NCI-H2081 (cell line): Measurements from ENCODE around the gene ATP6V0A4.
"Not testable (repeated sequence)": the region's sequence is repeated elsewhere in the genome, so short reads cannot be mapped to it uniquely, and the experiment has no call there.

ENCODE experiments used
- DNase-seq, 2 experiments: peaks; one replicate each; lab custom pipeline; 2025; lab: John Stamatoyannopoulos, UW

ATP6V0A4 gene

DNA sequence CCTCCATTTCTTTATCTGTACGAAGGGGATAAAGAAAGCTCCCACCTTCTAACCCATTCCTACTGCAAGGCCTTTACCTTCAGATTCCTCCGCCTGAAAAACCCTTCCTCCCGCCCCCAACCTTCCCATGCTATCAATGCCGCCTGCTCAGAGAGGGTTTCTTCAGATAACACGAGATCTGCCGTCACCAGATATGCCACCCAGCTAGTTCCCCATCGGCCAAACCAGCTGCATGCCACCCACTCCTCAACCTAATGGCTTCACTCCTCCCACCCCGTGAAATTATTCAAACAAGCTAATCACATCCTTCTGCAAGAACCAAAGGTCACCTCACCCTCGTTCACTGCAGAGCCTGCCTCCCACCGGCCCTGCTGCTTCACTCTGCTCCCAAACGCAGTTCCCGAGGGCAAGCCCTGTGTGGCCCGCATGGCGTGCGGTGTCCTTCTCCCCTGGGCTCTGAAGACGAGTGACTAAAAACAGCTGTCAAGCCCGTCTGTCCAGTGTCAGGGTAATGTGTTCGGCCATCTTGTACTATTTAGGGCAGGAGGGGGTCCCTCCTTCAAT is 47.0 kb downstream of the ATP6V0A4 start:
- no peak for DNase-seq

DNA sequence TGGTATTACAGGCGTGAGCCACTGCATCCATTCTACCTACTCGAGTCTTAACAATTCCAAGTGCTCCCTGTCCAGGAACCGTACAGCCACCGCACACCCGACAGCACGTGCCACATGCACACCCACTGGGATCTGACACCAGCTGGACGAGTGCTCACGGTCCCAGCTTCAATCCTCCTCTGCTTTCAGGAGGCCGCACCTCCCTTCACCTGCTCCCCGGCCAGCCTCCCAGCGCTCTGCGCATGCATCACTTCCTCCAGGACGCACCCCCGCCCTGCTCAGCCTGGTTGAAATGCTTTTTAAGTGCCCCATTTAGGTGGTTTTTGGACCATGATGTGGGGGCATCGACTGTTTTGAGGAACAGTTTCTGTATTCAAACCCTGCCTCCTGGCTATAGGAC is 47.5 kb downstream of the ATP6V0A4 start:
- no peak for DNase-seq

DNA sequence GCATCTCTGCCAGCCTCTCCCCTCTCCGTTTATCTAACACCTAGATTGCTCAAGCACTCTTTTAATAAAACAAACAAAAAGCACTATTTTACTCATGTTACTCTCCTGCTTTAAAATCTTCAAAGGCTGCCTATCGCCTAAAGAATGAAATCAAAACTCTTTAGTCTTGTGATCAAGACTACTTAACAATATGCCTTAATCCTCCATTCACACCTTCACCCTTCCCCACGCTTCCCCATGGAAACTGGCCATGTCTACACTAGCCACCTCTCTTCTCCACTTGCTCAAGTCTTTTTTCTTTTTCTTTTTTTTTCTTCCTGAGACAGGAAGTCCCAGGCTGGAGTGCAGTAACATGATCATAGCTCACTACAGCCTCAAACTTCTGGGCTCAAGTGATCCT is 48.0 kb downstream of the ATP6V0A4 start:
- no peak for DNase-seq

DNA sequence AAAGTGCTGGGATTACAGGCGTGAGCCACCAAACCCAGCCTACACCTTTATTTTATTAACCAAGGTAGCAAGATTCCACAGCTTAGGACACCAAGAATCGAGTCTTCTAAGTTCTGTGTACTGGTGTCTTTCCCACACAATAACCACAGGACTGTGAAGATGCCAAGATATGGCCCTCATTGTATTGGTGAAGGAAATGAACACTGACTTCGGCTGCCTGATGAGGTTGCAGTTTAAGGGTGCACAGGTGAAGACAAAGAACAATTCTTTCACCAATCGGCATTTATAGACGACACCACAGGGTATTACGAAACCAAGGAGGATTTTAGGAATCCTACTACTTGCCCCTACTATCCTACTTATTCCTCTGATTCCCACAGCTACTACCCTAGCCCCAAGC is 49.3 kb downstream of the ATP6V0A4 start:
- no peak for DNase-seq

DNA sequence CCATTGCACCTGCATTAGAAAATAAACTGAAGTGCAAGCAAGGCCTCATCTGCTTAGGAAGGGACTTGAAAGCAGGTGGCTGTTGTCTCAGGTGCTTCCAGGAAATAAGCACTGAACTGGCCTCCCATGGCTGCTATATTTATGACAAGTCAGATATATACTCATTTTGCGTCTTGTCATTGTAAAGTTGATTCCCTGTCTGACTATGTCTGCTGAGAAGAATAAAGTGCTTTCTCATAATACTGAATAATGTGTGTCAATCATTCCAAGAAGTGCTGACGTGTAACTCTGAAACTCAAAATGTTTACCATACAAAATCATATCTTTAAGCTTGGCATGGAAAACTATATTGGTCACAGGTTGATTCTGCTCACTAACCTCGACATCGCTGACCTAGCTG is 51.9 kb downstream of the ATP6V0A4 start:
- no peak for DNase-seq

DNA sequence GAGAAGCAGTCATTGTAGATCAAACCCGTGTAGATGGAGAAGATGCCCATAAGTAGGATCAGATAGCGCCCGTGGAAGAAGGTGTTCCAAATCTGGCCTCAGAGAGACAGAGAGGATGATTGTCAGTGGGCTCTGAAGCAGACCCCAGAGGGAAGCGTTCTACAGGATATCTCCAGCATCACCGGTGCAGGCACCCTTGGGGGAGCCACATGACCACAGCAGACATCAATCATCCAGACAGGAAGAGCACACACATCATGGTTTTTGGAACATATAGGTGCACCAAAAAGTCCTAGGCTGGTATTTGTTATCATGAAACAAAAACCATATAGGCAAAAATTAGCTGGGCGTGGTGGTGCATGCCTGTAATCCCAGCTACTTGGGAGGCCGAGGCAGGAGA is 52.8 kb downstream of the ATP6V0A4 start:
- DNase-seq, result no peak

DNA sequence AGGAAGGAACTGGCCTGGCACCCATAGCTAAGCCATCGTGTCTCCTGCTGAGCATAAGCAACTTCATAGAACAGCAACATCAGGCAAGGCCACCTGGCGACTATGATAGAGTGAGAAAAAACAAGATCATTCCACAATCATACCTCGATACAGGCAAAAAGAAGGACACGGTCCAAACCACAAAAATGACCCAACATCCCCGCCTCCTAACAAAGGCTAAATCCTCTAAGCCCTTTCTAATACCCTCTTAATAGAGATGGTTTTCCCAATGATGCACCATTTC is 56.6 kb downstream of the ATP6V0A4 start:
- no peak for DNase-seq

DNA sequence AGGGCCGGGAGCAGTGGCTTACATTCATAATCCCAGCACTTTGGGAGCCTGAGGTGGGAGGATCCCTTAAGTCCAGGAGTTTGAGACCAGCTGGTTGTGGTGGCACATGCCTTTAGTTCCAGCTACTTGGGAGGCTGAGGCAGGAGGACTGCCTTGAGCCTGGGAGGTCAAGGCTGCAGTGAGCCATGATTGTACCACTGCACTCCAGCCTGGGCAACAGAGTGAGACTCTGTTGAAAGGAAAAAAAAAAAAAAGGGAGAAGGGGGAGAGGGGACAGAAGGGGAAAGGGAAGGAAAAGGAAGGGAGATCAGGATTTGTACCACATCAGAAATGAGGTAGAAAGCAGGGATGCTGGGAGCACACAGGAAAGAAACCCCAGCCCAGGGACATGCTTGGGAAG is 58.1 kb downstream of the ATP6V0A4 start:
- no peak for DNase-seq

DNA sequence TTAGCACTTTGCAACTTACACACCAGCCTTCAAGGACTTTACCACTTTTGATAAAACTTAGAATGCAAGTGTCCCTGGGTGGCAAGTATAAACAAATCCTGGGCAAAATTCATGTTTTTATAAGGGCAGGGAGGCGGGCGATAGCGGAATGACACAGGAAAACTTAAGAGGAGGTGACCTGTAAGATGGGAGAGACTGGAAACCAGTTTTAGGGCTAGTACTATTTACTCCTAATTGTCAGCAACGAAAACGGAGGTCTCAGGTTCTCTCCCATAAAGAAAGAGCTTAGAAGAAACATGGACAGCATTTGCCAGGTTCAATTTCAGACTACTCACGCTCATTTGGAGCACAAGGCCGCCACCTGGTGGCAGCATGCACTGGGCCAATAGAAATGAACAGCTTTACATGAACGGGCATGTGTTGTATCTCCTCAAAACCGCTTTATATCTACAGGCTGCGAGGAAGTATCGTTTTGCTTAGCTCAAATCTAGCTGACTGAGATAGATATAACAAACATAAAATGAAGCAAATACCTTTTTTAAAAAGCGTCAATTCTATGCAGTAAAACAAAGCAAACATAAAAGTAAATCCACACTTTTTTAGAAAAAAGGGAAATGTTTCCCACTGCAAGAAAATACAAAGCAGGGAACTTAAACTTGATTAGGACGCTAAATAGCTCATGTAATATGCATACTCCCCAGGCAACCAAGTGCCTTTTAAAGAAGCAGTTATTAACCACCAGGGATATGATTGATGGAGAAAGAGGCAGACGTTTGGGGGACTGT is 59.3 kb downstream of the ATP6V0A4 start:
- peak; percentile 89 to 92 for DNase-seq

DNA sequence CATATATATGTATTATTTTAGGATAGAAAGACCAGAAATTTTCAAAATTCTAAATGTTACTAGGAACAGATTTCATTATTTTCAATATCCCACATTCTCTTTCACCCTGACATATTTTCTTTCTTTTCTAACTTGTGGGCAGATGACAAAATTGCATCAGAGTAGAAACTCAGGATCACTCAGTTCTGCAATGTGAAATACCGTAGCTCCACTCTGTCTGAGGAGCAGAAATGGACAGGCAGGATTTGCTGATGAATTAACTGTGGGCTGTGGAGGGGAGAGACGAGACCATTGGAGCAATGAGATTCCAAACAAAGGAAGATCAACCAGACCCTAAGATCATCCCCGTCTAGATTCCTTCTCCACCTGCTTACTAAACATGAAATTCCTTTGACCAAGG is 59.9 kb downstream of the ATP6V0A4 start:
- DNase-seq, result no peak

DNA sequence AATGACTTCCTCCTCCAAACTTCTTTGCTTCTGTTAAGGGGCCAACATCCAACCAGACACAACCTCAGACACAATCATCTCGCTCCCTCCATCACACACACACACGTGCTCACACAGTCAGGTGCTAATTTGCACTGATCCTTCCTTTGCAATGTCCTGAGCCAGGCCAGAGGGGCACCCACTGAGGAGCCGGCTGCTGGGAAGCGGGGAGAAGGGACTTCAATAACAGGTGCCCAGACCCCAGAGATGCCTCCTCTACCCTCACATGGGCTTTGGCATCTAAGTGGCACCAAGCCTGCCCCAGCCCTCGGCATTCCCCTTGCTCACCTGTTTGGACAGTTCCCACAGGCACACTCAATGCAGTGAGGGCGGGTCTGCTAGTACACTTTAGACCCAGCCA is 62.6 kb downstream of the ATP6V0A4 start:
- no peak for DNase-seq

DNA sequence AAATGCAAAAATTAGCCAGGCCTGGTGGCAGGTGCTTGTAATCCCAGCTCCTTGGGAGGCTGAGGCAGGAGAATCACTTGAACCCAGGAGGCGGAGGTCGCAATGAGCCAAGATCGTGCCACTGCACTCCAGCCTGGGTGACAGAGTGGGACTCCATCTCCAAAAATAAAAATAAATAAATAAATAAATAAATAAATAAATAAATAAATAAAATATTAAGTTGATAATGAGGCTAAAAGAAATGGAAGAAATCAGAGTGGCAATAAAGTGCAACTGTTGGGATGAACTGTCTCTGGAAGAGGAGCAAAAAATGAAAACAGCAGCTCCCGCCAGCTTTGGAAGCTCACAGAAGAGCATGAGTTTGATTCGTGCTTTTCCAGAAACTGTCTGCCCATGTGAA is 66.3 kb downstream of the ATP6V0A4 start:
- not testable (repeated sequence) for DNase-seq

DNA sequence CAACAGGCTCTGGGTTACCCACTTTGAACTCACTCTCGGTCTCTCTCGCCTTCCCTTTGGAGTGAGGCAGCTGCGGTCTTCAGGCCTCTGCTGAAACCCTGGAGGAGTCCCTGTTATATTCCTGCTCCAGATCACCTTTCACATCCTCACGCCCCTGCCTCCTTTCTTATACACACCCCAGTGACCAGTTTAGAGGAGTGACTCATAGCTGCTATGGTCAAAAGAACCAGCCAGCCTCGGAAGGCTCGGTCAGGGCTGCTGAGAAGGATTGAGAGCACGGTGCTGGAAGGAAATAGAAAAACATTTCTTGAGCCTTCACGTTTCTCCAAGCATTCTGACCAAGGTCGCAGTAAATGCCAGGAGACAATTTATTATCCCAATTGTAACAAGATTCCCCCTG is 68.6 kb downstream of the ATP6V0A4 start:
- DNase-seq, result no peak

DNA sequence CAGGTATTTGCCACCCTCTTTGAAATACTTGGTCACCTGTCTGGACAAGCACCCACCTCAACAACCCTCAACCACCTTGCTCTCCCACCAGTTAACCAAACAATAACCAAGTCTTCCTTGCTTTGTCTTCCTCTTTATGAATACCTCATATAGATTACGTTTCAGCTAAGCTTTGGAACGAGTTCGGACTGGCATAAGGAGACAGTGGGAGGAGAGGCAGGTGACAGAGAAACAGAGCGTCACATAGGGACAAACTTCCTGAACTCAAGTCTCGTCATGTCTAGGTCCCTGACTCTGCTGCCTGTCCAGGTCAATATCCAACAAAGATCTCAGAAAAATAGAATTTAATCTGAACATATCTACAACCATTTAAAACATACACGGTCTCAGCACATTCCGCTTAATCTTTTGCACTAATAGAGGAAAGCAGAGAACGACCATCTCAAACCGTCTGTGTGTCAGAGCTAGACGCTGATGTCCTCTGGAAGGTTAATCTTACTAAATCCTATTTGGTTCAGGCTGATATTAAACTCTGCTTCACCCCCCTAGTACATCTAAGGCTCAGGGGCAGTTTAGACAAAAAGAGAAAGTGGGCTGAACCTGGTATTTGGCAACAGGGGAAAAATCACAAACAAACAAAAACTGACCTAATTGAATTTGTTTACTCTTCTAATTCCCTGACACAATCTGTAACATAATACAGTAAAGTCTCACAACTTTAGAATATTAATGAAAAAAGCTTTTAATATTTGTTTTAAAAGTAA is 70.5 kb downstream of the ATP6V0A4 start:
- no peak for DNase-seq

DNA sequence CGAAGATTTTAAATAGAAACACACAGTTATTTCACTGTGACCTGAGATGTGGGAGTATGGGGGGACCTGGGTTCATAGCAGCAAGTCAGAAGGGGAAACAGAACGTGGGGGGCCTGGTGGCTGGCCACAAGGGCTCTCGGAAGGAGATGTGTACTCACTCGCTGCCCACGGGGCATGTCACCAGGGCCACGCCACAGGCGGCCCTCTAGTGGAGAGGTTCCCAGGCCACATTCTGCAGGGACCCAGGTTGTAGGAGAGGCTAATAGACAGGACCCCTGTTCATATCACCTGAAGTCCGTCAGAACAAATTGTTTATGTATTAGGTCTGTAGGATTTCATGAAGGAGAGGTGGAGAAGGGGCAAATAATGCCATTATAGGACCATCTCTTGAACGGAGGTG is 71.7 kb downstream of the ATP6V0A4 start:
- DNase-seq, result no peak

DNA sequence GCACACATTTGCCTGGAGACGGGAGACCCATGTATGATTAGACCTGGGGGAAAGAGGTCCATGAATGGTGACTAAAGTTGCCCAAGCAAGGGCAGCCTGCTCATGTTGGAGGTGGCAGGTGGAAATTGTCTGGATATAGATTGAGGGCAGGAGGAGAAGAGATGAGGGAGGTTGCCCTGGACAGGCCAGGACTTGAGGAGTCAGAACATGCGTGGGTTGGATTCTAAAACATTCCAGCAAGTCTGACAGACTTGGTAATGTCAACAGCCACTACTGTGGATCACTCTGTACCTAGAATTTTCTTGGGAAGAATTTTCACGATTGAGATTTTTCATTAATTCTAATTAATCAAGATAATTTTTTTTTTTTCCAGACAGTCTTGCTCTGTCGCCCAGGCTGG is 77.7 kb downstream of the ATP6V0A4 start:
- no peak for DNase-seq

DNA sequence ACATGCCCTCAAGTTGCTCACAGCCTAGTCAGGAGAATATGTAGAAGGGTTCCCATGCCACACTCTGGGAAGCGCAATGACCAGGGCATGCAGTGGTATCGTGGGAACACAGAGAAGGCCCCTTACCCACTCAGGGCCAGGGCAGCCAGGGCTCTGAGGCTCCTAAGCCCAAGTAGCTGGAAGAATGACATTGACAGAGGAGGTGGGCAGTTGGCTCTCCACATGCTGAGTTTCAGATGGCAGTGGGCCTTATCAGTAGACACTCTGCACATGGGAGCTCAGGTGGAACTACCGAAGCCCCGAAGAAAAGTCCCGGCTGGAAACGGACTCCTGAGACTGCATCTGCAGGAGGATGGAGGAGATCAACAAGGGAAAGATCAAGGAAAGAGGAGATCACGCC is 81.1 kb downstream of the ATP6V0A4 start:
- DNase-seq, result no peak

DNA sequence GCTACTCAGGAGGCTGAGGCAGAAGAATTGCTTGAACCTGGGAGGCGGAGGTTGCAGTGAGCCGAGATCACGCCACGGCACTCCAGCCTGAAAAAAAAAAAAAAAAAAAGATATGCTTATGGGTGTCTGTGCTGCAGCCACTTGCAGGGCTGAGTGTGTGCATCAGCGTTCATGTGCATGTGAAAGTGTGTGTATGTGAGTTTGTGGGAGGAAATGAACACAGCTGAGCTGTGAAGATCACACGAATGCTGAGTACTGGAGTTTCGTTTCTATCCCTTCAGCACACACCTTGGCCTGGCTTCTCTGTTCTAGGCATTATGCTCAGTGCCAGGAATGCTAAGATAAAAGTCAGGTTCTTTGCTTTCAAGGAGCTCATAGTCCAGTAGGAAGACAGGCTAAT is 84.8 kb downstream of the ATP6V0A4 start:
- no peak for DNase-seq

DNA sequence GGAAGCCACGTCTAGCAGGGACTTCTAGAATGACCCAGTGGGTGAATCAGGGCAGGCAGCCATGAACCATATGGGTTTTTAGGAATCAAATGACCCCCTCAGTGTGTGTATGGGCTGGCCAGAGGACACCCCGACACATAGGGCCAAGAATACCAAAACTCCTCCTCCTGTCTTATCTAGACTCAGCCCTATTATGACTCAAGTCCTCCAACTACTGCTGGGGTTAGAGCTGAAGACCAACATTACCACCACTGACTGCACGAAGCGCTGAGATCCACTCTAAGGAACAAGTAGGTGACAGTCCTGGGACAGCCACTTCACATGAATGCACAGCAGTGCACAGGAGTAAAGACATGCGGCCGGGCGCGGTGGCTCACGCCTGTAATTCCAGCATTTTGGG is 85.3 kb downstream of the ATP6V0A4 start:
- no peak for DNase-seq

DNA sequence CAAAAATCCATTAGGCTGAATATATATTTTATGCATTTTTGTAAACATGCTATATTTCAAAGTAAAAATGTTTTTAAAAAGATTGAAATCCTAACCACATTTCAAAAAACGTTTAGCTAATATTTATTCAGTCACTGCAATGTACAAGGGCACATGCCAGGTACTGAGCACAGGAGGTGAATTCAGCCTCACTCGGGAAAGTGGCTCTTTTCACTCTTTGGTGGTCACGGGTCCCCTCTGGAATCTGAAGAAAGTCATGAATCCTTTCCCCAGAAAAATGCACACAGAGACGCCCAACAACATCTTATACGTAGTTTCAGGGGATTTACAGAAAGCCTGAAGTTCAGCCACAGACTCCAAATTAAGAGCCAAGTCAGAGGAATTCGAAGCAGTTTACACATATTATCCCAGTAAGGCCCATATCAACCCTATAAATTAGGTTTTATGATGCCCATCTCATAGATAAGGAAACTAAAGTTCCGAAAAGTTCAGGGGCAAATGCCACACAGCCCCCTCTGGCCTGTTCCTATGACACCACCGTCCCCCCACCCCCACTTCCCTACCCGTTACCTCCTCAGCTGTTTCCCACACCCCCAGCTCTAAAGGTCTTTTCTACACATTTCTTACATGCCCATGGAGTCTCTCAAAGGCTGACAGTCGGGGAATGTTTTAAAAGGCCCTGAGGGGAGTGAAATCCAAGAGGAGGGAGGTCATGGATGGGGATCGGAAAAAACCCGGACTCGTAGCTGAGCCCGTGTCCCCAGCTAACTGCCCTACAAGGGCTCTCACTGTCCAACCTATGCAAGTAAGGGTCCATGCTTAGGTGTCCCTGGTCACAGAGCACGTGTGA is 87.2 kb downstream of the ATP6V0A4 start:
- no peak for DNase-seq

DNA sequence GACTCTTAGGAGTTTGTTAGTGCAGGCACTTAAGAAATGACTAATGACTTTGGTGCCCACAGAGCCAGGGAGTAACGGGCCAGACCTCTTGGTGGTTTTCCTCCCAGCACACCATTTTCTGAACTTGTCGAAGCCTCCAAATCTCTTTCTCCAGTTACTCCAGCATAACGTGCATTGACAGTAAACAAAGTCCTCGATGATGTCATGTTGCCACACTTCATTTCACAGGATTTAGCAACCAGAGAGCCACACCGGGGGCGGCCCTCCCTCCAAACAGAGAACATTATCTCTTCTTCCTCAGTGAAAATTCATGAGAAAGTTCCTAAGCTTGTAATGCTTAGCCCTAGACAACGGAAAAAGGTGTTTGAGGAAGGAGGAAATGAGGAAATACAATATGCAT is 92.8 kb downstream of the ATP6V0A4 start:
- DNase-seq, result no peak

DNA sequence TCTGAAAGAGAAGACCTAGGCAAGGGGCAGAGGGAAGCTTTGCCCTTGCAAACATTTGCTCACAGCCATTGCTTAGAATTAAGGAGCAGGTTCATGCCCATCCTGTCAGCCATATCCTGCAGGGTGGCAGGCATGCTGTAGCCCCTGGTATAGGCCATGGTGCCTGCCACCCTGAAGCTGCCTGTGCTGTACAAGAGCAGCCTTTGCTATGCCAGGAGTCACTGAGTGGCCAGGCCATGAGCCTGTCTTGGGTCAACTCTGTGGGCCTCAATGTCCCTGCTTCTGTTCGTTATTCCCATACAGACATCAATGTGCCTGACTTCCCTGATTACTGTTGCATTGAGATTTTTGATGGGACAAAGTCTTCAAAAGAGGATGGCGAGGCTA is 96.5 kb downstream of the ATP6V0A4 start:
- no peak for DNase-seq
